Stimulated activated CD8-positive, alpha-beta memory T cell treated with anti-CD3 and anti-CD28 coated beads, Interleukin-15, amount 100 ng/mL, for 48 hours (primary cell): ENCODE measurements around the gene HAUS6.
"Not testable (repeated sequence)": the region's sequence is repeated elsewhere in the genome, so short reads cannot be mapped to it uniquely, and the experiment has no call there.

ENCODE experiments used
- DNase-seq, 2 donors: peaks; one replicate each; pipeline ENCODE4 v3.0.0-alpha.2; 2020; ENCODE audit warnings: low read depth in 2 of 2

HAUS6 gene

GRCh38 chr9:19102631-19103345 is at the start of gene HAUS6:
TSS of gene HAUS6 (minus strand) at chr9:19102904. CDS start at chr9:19102651, 253 bp downstream.
- DNase-seq = peak; percentile 80 to 89

- not testable (repeated sequence) for DNase-seq
Measured at GRCh38 chr9:19152160-19152498, 49.4 kb upstream of the HAUS6 start.

- no peak for DNase-seq
Measured at GRCh38 chr9:19151425-19152159, 48.9 kb upstream of the HAUS6 start.

GRCh38 chr9:19149230-19149629 is 46.5 kb upstream of the HAUS6 start:
- no peak for DNase-seq

- no peak for DNase-seq
Measured at GRCh38 chr9:19148187-19148586, 45.5 kb upstream of the HAUS6 start.

- DNase-seq = no peak
Measured at GRCh38 chr9:19146441-19147024, 43.8 kb upstream of the HAUS6 start.

- DNase-seq = no peak
Measured at GRCh38 chr9:19145881-19146280, 43.2 kb upstream of the HAUS6 start.

GRCh38 chr9:19140259-19140658 is 37.6 kb upstream of the HAUS6 start:
- no peak for DNase-seq

GRCh38 chr9:19138084-19138483 is 35.4 kb upstream of the HAUS6 start:
- no peak for DNase-seq

- no peak for DNase-seq
Measured at GRCh38 chr9:19137282-19137681, 34.6 kb upstream of the HAUS6 start.

GRCh38 chr9:19136129-19136528 is 33.4 kb upstream of the HAUS6 start:
- no peak for DNase-seq

GRCh38 chr9:19133549-19134345 is 31.0 kb upstream of the HAUS6 start:
- DNase-seq = no peak

GRCh38 chr9:19130436-19130835 is 27.7 kb upstream of the HAUS6 start:
- no peak for DNase-seq

- peak in 1 of 2 donors; percentile 4 for DNase-seq
Measured at GRCh38 chr9:19127871-19128500, 25.3 kb upstream of the HAUS6 start.

- no peak for DNase-seq
Measured at GRCh38 chr9:19124430-19124793, 21.7 kb upstream of the HAUS6 start.

- DNase-seq = no peak
Measured at GRCh38 chr9:19122490-19123042, 19.9 kb upstream of the HAUS6 start.

GRCh38 chr9:19120877-19121276 is 18.2 kb upstream of the HAUS6 start:
- no peak for DNase-seq

- no peak for DNase-seq
Measured at GRCh38 chr9:19119801-19120440, 17.2 kb upstream of the HAUS6 start.

GRCh38 chr9:19119246-19119645 is 16.5 kb upstream of the HAUS6 start:
- no peak for DNase-seq

- DNase-seq = no peak
Measured at GRCh38 chr9:19117039-19117716, 14.5 kb upstream of the HAUS6 start.
